HL-60 (cell line): ENCODE measurements around the gene RSPO1.

Experiments
- DNase-seq, 2 experiments: peaks; one replicate each; pipeline ENCODE4 v3.0.0-alpha.2; 2010 to 2020; ENCODE audit warnings: low read depth in 1 of 2, low spot score in 1 of 2
- H3K27ac ChIP-seq: fragments of 250-450 bp; sonication (Bioruptor Pico); replicated peaks from 2 replicates; pipeline ENCODE4 v1.5.1; 2020; ENCODE audit warnings: mild to moderate bottlenecking, moderate library complexity
- H3K27me3 ChIP-seq: fragments of 250-450 bp; sonication (Bioruptor Pico); 2 replicates; pipeline ENCODE4 v1.5.1; 2021; ENCODE audit warnings: mild to moderate bottlenecking, moderate library complexity; ENCODE audit not compliant: insufficient read depth, poor library complexity, severe bottlenecking
- H3K4me3 ChIP-seq: replicated peaks from 2 replicates; pipeline ENCODE4 v1.5.1; 2011; ENCODE audit warnings: mild to moderate bottlenecking, control low read depth, low read length; ENCODE audit not compliant: insufficient read depth
- CTCF ChIP-seq: IDR thresholded peaks from one replicate; pipeline ENCODE4 v1.5.1; 2011; ENCODE audit warnings: low read length, control low read depth, inconsistent platforms; ENCODE audit not compliant: insufficient read depth
- GABPA ChIP-seq: IDR thresholded peaks from 2 replicates; pipeline ENCODE4 v1.6.1; 2012; ENCODE audit warnings: low read depth
- POLR2AphosphoS5 ChIP-seq: IDR thresholded peaks from 2 replicates; pipeline ENCODE4 v1.6.1; 2012; ENCODE audit warnings: low read depth
- REST ChIP-seq: IDR thresholded peaks from 2 replicates; pipeline ENCODE4 v1.6.1; 2012; ENCODE audit warnings: low read depth; ENCODE audit not compliant: insufficient replicate concordance
- SPI1 ChIP-seq: IDR thresholded peaks from 2 replicates; pipeline ENCODE4 v1.6.1; 2012; ENCODE audit warnings: low read depth, mild to moderate bottlenecking, borderline replicate concordance

The RSPO1 gene

GRCh38 chr1:37622131-37622530 lies 12.6 kb downstream of the RSPO1 start:
- no peak for DNase-seq
- TF ChIP-seq CTCF (no peak), POLR2AphosphoS5 (no peak), GABPA (no peak), SPI1 (no peak), REST (no peak)
- Histone ChIP-seq H3K4me3 (no peak overlapping the region), H3K27me3 (peaks cover 7% of the 10 kb centered on the region), H3K27ac (no peak overlapping the region)

GRCh38 chr1:37621326-37621870 lies 13.3 kb downstream of the RSPO1 start:
- no peak for DNase-seq
- TF ChIP-seq REST (no peak), POLR2AphosphoS5 (no peak), CTCF (no peak), SPI1 (no peak), GABPA (no peak)
- Histone ChIP-seq H3K27me3 (peaks cover 7% of the 10 kb centered on the region), H3K27ac (no peak overlapping the region), H3K4me3 (no peak overlapping the region)

GRCh38 chr1:37620707-37621106 lies 14.0 kb downstream of the RSPO1 start:
- H3K27ac ChIP-seq: no peak overlapping the region
- no peak for DNase-seq
- no peak overlapping the region for H3K4me3 ChIP-seq
- peaks cover 7% of the 10 kb centered on the region for H3K27me3 ChIP-seq
- TF ChIP-seq POLR2AphosphoS5: no peak
- TF ChIP-seq CTCF: no peak
- no peak for TF ChIP-seq SPI1
- no peak for TF ChIP-seq GABPA
- no peak for TF ChIP-seq REST
